Stimulated activated CD8-positive, alpha-beta memory T cell treated with anti-CD3 and anti-CD28 coated beads, Interleukin-7, amount 100 ng/mL, for 4 hours (primary cell): Measurements from ENCODE around the gene KCNQ1.

Experiments
- DNase-seq, 2 donors: peaks; one replicate each; pipeline ENCODE4 v3.0.0-alpha.2; 2020; ENCODE audit warnings: low read depth in 2 of 2

The KCNQ1 gene

DNA sequence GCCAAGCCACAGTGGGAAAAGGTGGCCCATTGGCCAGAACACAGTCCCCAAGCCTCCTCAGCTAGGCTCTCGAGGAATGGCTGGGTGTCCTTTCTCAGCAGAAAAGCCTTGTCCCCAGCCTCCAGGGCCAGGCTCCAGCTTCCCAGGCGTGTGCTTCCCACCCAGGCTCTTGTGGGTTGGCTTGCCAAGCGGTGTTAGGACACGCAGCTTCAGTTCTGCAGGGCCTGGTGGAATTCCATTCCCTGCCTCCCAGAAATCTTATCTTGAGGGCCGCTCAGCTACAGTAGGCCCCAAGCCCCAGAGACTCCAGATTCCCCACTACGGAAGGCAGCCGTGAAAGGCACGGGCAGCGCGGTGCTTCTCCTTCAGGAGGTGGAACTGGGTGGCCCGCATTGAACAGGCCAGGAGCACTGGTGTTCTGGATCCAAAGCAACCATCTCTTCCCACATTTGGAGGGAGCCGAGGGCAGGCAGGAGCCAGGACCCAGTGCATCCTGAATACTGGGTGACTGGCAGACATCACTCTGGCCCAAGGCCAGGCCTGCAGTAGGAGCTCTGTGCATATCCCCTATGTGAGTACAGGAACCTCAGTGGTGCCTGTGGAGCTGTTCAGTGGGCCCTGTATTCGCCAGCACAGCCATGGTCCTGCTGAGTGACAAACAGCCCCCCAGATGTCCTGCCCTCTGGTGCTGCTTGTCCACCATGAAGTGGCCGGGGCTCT, 271.7 kb downstream of the KCNQ1 start:
- no peak for DNase-seq

- DNase-seq, result no peak
Observed at GRCh38 chr11:2717561-2718325, 272.9 kb downstream of the KCNQ1 start.

GRCh38 chr11:2718817-2719438, 274.1 kb downstream of the KCNQ1 start:
- no peak for DNase-seq

DNA sequence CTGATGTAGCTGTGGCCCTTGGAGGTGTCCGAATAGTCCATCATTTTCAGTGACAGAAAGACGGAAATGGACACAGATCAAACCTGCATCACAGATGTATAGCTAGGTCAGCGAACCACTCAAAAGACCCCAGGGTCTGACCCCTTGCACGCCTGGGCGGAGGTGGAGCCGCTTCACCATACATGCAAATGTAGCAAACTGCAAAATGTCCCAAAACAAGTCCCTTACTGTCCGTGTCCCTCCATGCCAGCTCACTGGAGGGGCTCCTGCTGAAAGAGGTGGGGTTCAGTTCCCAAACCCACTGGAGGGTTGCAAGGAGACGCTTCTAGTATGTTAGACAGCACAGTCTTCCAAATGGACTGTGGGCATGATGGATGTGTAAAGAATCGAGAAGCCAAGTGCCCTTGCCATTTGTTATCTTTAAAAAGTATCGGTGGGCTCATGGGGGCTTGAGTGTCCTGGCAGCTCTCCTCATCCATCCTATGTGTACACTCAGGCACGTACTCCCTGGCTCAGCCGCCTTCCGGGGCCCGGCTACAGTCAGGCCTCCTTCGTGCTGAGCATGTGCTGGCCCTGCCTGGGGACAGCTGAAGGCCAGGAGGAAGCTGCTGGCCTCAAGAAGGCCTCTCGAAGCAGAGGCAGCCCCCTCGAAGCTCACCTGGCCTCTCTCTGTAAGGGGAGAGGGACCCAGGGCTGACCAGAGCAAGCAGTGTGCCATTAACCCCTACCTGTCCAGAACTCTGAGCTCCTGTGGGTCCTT, 275.2 kb downstream of the KCNQ1 start:
- DNase-seq, result no peak

GRCh38 chr11:2721210-2721916, 276.6 kb downstream of the KCNQ1 start:
- DNase-seq, result no peak

GRCh38 chr11:2722955-2723354, 278.1 kb downstream of the KCNQ1 start:
- DNase-seq, result no peak

GRCh38 chr11:2724104-2724503, 279.3 kb downstream of the KCNQ1 start:
- no peak for DNase-seq

DNA sequence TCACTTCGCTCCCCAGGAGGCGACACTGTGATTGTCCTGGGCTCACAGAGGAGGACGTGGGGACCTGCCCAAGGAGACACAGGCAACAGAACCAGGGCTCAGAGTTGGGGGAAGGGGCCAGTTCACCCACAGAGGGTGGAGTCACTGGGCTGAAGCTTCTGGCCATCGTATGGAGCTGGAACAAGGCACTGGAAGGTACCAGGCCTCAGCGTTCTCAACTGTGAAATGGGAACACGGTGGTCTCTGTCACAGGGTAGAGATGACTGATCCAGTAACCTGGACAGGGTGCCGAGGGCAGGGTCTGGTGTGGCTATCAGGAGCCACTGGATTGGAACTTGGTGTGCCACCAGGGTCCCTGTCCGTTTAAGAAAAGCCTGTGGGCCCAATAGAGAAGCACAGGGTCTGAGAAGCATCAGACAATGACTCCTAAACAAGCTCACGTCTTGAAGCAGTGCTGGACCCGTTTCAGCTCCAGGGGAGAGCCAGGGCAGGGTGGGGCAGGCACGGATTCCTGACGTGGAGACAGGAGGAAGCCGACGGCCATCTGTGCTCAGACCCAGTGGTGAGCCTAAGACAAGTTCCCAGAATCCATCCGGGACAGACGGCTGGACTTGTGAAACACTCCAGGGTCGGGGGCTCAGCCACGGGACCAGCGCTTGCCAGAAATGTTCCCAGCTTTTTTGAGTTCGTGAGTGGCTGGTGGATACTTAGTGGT, 280.0 kb downstream of the KCNQ1 start:
- DNase-seq, result no peak

GRCh38 chr11:2725368-2726300, 280.8 kb downstream of the KCNQ1 start:
- DNase-seq, result no peak

DNA sequence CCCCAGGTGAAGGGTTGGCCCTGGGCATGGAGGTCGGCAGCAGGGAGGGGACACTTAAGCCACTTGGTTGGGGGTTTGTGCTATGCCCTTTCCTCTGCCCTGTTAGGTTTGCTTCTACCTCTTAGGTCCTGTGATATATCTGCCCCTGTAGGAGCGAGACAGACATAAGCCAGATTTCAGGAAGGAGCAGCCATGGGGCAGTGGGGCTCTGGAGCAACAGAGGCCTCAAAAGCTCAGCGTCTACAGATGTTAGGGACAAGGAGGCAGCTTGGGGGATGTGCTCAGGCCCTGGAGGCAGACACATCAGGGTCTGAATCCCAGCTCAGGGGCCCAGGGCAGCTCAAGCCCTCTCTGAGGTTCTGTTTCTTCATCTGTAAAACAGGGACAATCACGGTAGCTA, 282.2 kb downstream of the KCNQ1 start:
- no peak for DNase-seq

- no peak for DNase-seq
Observed at GRCh38 chr11:2728128-2728662, 283.4 kb downstream of the KCNQ1 start.

- no peak for DNase-seq
Observed at GRCh38 chr11:2728663-2729332, 284.0 kb downstream of the KCNQ1 start.

GRCh38 chr11:2729841-2730240, 285.0 kb downstream of the KCNQ1 start:
- no peak for DNase-seq

- DNase-seq, result no peak
Observed at GRCh38 chr11:2730272-2731129, 285.7 kb downstream of the KCNQ1 start.

- DNase-seq, result no peak
Observed at GRCh38 chr11:2731130-2732125, 286.6 kb downstream of the KCNQ1 start.

DNA sequence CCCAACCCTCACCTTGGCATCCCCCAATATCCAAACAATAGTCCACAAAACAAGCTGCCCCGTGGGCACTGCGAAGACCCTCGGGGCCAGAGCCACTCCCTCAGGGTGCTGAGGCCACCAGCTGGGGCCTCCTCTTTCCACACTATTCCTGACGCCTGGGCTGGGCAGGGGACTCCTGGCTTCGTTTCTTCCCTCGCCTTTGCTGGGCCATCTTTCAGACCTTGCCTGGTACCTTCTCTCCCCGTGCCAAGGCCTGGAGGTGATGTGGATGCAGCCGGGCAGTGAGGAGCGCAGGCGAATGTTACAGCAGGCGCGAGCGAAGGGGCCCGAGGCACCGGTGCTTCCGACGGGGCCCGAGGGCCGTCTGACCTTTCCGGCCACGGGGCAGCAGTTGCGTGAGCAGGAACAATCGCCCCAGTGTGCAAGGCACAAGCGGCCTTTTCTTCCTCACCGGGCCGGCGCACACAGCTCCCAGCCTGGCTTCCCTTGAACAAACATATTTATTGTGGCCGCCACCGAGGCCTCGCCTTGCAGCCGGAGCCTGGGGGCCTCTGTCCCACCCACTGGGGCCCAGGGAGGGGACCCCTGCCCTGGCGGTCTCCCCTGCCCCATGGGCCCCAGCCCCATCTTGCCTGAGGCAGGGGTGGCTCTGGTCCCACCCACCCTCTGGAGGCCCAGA, 287.6 kb downstream of the KCNQ1 start:
- DNase-seq, result no peak
